Measurements from ENCODE around the gene LY6G6D.

Gene LY6G6D

DNA sequence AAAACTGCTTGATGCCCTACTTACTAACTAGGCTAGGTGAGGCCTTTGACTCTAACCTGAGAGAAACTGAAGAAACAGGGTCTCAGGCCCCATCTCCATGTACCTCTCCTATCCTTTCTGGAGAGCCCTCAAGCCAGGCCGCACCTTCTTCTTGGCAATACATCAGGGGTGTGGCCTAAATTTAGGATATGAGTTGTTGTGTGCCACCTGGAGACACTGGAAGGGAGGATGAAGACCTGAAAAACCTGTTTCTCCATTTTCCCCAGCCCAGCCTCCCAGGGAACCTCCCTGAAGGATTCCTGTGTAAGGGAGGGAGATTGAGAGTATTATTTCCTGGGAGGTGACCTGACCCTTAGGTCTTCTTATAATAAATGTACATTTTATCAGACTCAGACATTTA, 3.1 kb downstream of the LY6G6D start:
- Histone ChIP-seq H3K36me3 (ENCODE audit: low read depth) (no peaks in the 10 kb centered on the region), H3K27ac (ENCODE audit: poor library complexity, severe bottlenecking) (peak overlapping the region; percentile 39), H3K4me1 (ENCODE audit: insufficient read depth, poor library complexity, severe bottlenecking) (peaks cover 16% of the 10 kb centered on the region), H3K9me3 (ENCODE audit: severe bottlenecking) (no peaks in the 10 kb centered on the region), H3K27me3 (ENCODE audit: insufficient read depth, poor library complexity, severe bottlenecking) (no peaks in the 10 kb centered on the region), H3K4me3 (ENCODE audit: severe bottlenecking) (no peak overlapping the region)
- TF ChIP-seq, protein P1, sequence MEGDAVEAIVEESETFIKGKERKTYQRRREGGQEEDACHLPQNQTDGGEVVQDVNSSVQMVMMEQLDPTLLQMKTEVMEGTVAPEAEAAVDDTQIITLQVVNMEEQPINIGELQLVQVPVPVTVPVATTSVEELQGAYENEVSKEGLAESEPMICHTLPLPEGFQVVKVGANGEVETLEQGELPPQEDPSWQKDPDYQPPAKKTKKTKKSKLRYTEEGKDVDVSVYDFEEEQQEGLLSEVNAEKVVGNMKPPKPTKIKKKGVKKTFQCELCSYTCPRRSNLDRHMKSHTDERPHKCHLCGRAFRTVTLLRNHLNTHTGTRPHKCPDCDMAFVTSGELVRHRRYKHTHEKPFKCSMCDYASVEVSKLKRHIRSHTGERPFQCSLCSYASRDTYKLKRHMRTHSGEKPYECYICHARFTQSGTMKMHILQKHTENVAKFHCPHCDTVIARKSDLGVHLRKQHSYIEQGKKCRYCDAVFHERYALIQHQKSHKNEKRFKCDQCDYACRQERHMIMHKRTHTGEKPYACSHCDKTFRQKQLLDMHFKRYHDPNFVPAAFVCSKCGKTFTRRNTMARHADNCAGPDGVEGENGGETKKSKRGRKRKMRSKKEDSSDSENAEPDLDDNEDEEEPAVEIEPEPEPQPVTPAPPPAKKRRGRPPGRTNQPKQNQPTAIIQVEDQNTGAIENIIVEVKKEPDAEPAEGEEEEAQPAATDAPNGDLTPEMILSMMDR (IDR thresholded peaks at IDR 0.05; ENCODE audit: poor library complexity, severe bottlenecking) = no peak
- no peak for DNase-seq (ENCODE audit: low spot score)
- peak; percentile 81 for ATAC-seq (ENCODE audit: low read depth)

DNA sequence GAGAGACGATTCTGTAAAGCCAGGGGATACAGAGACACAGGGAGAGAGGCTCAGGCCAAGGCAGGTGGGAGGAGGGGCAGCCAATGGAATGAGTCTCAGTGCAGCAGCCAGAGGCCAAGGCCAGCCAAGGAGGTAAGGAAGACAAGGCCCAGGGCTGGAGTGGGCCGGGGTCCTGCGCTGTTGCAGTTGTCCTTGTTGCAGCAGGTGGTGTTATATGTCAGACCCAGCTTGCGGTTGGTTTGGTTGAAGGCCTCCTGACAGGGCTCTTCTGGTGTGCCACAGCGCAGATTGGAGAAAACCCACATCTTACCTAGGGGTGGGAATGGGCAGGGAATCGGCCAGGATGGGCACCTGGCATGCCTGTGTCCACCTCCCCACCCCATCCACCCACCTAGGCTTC, 3.9 kb downstream of the LY6G6D start:
- DNase-seq (ENCODE audit: low spot score) = no peak
- no peaks in the 10 kb centered on the region for H3K36me3 ChIP-seq (ENCODE audit: low read depth)
- H3K27ac ChIP-seq (ENCODE audit: poor library complexity, severe bottlenecking) = peak overlapping the region; percentile 39
- TF ChIP-seq, protein P1 (IDR thresholded peaks at IDR 0.05; ENCODE audit: poor library complexity, severe bottlenecking) = no peak
- no peak overlapping the region for H3K4me3 ChIP-seq (ENCODE audit: severe bottlenecking)
- no peaks in the 10 kb centered on the region for H3K9me3 ChIP-seq (ENCODE audit: severe bottlenecking)
- no peaks in the 10 kb centered on the region for H3K27me3 ChIP-seq (ENCODE audit: insufficient read depth, poor library complexity, severe bottlenecking)
- H3K4me1 ChIP-seq (ENCODE audit: insufficient read depth, poor library complexity, severe bottlenecking) = peaks cover 16% of the 10 kb centered on the region
- no peak for ATAC-seq (ENCODE audit: low read depth)

- Histone ChIP-seq H3K9me3 (ENCODE audit: severe bottlenecking) (no peaks in the 10 kb centered on the region), H3K27me3 (ENCODE audit: insufficient read depth, poor library complexity, severe bottlenecking) (no peaks in the 10 kb centered on the region), H3K27ac (ENCODE audit: poor library complexity, severe bottlenecking) (no peak overlapping the region), H3K36me3 (ENCODE audit: low read depth) (no peaks in the 10 kb centered on the region), H3K4me3 (ENCODE audit: severe bottlenecking) (no peak overlapping the region), H3K4me1 (ENCODE audit: insufficient read depth, poor library complexity, severe bottlenecking) (peaks cover 16% of the 10 kb centered on the region)
- TF ChIP-seq, protein P1 (IDR thresholded peaks at IDR 0.05; ENCODE audit: poor library complexity, severe bottlenecking) = no peak
- DNase-seq (ENCODE audit: low spot score) (no peak), ATAC-seq (ENCODE audit: low read depth) (peak; percentile 44; the same call in 2 of the 3 replicates)
Observed at GRCh38 chr6:31720196-31720770, 5.1 kb downstream of the LY6G6D start.

DNA sequence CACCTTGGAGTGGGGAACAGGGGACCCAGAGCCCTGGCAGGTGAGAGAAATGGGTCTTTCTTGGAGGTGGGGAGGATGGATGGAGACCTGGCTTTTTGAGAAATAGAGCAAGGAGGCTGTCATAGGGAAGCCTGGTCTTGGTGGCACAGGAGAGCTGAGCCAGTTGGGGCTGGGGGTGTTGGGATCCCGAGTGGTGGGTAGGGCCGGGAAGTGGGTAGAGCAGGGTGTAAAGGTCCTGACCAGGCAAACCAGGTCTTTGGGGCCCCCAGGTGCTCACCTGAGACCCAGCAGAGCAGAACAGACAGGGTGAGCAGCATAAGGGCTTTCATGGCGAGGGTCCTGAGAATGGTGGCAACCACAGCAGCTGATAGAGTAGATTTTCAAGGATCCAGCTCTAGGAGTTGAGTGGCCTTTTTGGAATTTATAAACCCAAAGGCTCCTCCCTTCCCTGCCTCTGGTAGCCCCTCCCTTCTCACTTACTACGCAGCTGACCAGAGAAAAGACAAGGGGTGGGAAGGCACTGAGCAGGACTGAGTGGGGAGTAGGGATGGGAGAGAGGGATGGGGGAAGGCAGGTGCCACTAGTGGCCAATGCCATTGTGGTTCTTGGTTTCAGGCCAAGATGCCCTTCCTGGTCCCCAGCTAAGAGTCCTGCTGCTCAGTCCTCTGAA, 6.3 kb downstream of the LY6G6D start, which contains the start of gene LY6G6C:
Gene LY6G6C (minus strand): TSS at position 396 of the 670 bp plus-strand sequence. CDS start 67 bp downstream, at position 329.
- peaks cover 16% of the 10 kb centered on the region for H3K4me1 ChIP-seq (ENCODE audit: insufficient read depth, poor library complexity, severe bottlenecking)
- H3K27ac ChIP-seq (ENCODE audit: poor library complexity, severe bottlenecking) = no peak within 1 kb of the TSS
- H3K9me3 ChIP-seq (ENCODE audit: severe bottlenecking) = no peaks in the 10 kb centered on the region
- no peaks in the 10 kb centered on the region for H3K36me3 ChIP-seq (ENCODE audit: low read depth)
- DNase-seq (ENCODE audit: low spot score) (no peak), ATAC-seq (ENCODE audit: low read depth) (no peak)
- H3K4me3 ChIP-seq (ENCODE audit: severe bottlenecking) = no peak within 1 kb of the TSS
- TF ChIP-seq, protein P1 (IDR thresholded peaks at IDR 0.05; ENCODE audit: poor library complexity, severe bottlenecking) = no peak
- no peaks in the 10 kb centered on the region for H3K27me3 ChIP-seq (ENCODE audit: insufficient read depth, poor library complexity, severe bottlenecking)

- no peak overlapping the region for H3K27ac ChIP-seq (ENCODE audit: poor library complexity, severe bottlenecking)
- no peaks in the 10 kb centered on the region for H3K9me3 ChIP-seq (ENCODE audit: severe bottlenecking)
- no peaks in the 10 kb centered on the region for H3K36me3 ChIP-seq (ENCODE audit: low read depth)
- DNase-seq (ENCODE audit: low spot score) (no peak), ATAC-seq (ENCODE audit: low read depth) (no peak)
- TF ChIP-seq, protein P1 (IDR thresholded peaks at IDR 0.05; ENCODE audit: poor library complexity, severe bottlenecking) = no peak
- peaks cover 16% of the 10 kb centered on the region for H3K4me1 ChIP-seq (ENCODE audit: insufficient read depth, poor library complexity, severe bottlenecking)
- H3K27me3 ChIP-seq (ENCODE audit: insufficient read depth, poor library complexity, severe bottlenecking) = no peaks in the 10 kb centered on the region
- H3K4me3 ChIP-seq (ENCODE audit: severe bottlenecking) = no peak overlapping the region
Observed at GRCh38 chr6:31722173-31722572, 7.0 kb downstream of the LY6G6D start.
